GM19468 (cell line): Measurements from ENCODE around the gene CDC40.

ENCODE experiments used
- ATAC-seq: cut with Tn5 transposase; IDR thresholded peaks from one replicate; pipeline ENCODE4 v1.9.1; 2021; ENCODE audit warnings: mild to moderate bottlenecking, moderate library complexity, moderate number of reproducible peaks; ENCODE audit not compliant: unreplicated experiment; ENCODE audit errors: extremely low read depth

CDC40 gene

GRCh38 chr6:110180228-110181008 lies at the start of gene CDC40:
Gene CDC40, plus strand, starts transcription at chr6:110180427. Its CDS starts 18 bp downstream, at chr6:110180445.
- ATAC-seq: peak; percentile 23

- no peak for ATAC-seq
Observed at GRCh38 chr6:110137924-110138887, 42.0 kb upstream of the CDC40 start.

- ATAC-seq: no peak
Observed at GRCh38 chr6:110139052-110139451, 41.2 kb upstream of the CDC40 start.

- ATAC-seq: no peak
Observed at GRCh38 chr6:110140650-110141049, 39.6 kb upstream of the CDC40 start.

GRCh38 chr6:110147870-110148269 lies 32.4 kb upstream of the CDC40 start:
- no peak for ATAC-seq

GRCh38 chr6:110158479-110158878 lies 21.7 kb upstream of the CDC40 start:
- no peak for ATAC-seq

GRCh38 chr6:110170081-110170480 lies 10.1 kb upstream of the CDC40 start:
- no peak for ATAC-seq

GRCh38 chr6:110173506-110174132 lies 6.6 kb upstream of the CDC40 start:
- no peak for ATAC-seq

- no peak for ATAC-seq
Observed at GRCh38 chr6:110178626-110179405, 1.4 kb upstream of the CDC40 start.

- ATAC-seq: peak; percentile 72
Observed at GRCh38 chr6:110179406-110180227, 610 bp upstream of the CDC40 start, which contains the start of gene WASF1. Gene WASF1, minus strand, starts transcription at chr6:110179670. Its CDS starts 52,069 bp downstream, at chr6:110127601.

GRCh38 chr6:110181131-110182030 lies 1.2 kb downstream of the CDC40 start:
- no peak for ATAC-seq

- no peak for ATAC-seq
Observed at GRCh38 chr6:110183292-110183885, 3.2 kb downstream of the CDC40 start.

- peak; percentile 35 for ATAC-seq
Observed at GRCh38 chr6:110185879-110186278, 5.7 kb downstream of the CDC40 start.

GRCh38 chr6:110188791-110189190 lies 8.6 kb downstream of the CDC40 start:
- ATAC-seq: no peak

GRCh38 chr6:110190726-110191125 lies 10.5 kb downstream of the CDC40 start:
- ATAC-seq: no peak

GRCh38 chr6:110191477-110191876 lies 11.2 kb downstream of the CDC40 start:
- no peak for ATAC-seq

GRCh38 chr6:110195639-110196038 lies 15.4 kb downstream of the CDC40 start:
- ATAC-seq: no peak
